ENCODE measurements around the gene COLEC12. TPM values are rescaled to one million over a fixed set of nuclear protein-coding genes. Genes with fewer than 3 reads are reported as not detected.
A peak's percentile ranks its signal among the peaks of the same experiment; 100 is the strongest.
"Not testable (repeated sequence)": the region's sequence is repeated elsewhere in the genome, so short reads cannot be mapped to it uniquely, and the experiment has no call there.

COLEC12 gene
- total and polyA plus RNA-seq, 2 experiments from 2014 or later = 19.4 to 25.9 TPM

GRCh38 chr18:295756-296490, 204.6 kb downstream of the COLEC12 start:
- Histone ChIP-seq H4K20me1 (ENCODE audit: insufficient read depth) (no peaks in the 10 kb centered on the region), H3K9me3 (ENCODE audit: low read depth) (no peaks in the 10 kb centered on the region), H3K79me2 (ENCODE audit: insufficient read depth) (no peaks in the 10 kb centered on the region), H3K4me3 (no peak overlapping the region), H3K4me1 (ENCODE audit: insufficient read depth) (peaks cover 14% of the 10 kb centered on the region; the same call in 1 of the 2 replicates), H3K36me3 (ENCODE audit: low read depth) (no peaks in the 10 kb centered on the region), H3F3A (ENCODE audit: insufficient read depth) (peaks cover 10% of the 10 kb centered on the region; the same call in 1 of the 2 replicates), H3K4me2 (ENCODE audit: unreplicated experiment) (no peak overlapping the region), H3K27me3 (replicated peaks; ENCODE audit: insufficient read depth) (no peaks in the 10 kb centered on the region), H2AFZ (no peak overlapping the region), H3K9me2 (ENCODE audit: insufficient read depth) (no peaks in the 10 kb centered on the region), H3K9ac (no peak overlapping the region), H3K27ac (no peak overlapping the region)
- 58 to 62% methylated on average over 3 of the region's 3 CpGs for WGBS, 2 experiments (ENCODE audit: low coverage in 1 of 2, low lambda C conversion rate in 2 of 2, missing lambda C conversion rate in 2 of 2)
- TF ChIP-seq EZH2 (IDR thresholded peaks at IDR 0.05; ENCODE audit: insufficient read depth, poor library complexity, severe bottlenecking) (no peak), EZH2phosphoT487 (IDR thresholded peaks at IDR 0.05; ENCODE audit: insufficient read depth, low read depth) (no peak)
- peak; percentile 63 for DNase-seq
- in situ Hi-C loops (cut with MboI) = no loop called here

- 88 to 93% methylated on average over 3 of the region's 3 CpGs for WGBS, 2 experiments (ENCODE audit: low coverage in 1 of 2, low lambda C conversion rate in 2 of 2, missing lambda C conversion rate in 2 of 2)
- Histone ChIP-seq H3F3A (ENCODE audit: insufficient read depth) (peaks cover 10% of the 10 kb centered on the region; the same call in 1 of the 2 replicates), H3K27ac (no peak overlapping the region), H4K20me1 (ENCODE audit: insufficient read depth) (no peaks in the 10 kb centered on the region), H2AFZ (no peak overlapping the region), H3K4me3 (no peak overlapping the region), H3K9ac (no peak overlapping the region), H3K79me2 (ENCODE audit: insufficient read depth) (no peaks in the 10 kb centered on the region), H3K4me1 (ENCODE audit: insufficient read depth) (peaks cover 14% of the 10 kb centered on the region; the same call in 1 of the 2 replicates), H3K9me2 (ENCODE audit: insufficient read depth) (no peaks in the 10 kb centered on the region), H3K36me3 (ENCODE audit: low read depth) (no peaks in the 10 kb centered on the region), H3K9me3 (ENCODE audit: low read depth) (no peaks in the 10 kb centered on the region), H3K4me2 (ENCODE audit: unreplicated experiment) (no peak overlapping the region), H3K27me3 (replicated peaks; ENCODE audit: insufficient read depth) (no peaks in the 10 kb centered on the region)
- in situ Hi-C loops (cut with MboI) = no loop called here
- no peak for TF ChIP-seq EZH2 (IDR thresholded peaks at IDR 0.05; ENCODE audit: insufficient read depth, poor library complexity, severe bottlenecking)
- no peak for TF ChIP-seq EZH2phosphoT487 (IDR thresholded peaks at IDR 0.05; ENCODE audit: insufficient read depth, low read depth)
- DNase-seq = no peak
These were observed 205.9 kb downstream of the COLEC12 start for GRCh38 chr18:294566-294965.

DNA sequence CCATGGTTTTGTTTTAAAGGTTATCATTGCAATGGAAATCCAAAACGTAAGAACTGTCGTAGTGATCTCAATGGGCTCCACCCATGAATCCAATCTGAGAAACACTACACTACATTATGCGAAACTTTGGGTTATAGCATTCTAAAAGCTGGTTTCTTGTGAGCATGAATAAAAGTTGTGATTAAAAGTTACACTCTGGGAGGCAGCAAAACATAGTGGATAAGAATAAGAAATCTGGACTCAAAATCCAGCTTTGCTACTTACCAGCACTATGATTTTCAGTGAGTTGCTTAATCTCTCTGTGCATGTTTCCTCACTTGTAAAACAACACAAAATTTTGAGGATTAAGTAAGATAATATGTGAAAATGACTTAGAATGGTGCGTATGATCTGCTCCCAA, 207.0 kb downstream of the COLEC12 start:
- Histone ChIP-seq H3K27me3 (replicated peaks; ENCODE audit: insufficient read depth) (no peaks in the 10 kb centered on the region), H3F3A (ENCODE audit: insufficient read depth) (peaks cover 10% of the 10 kb centered on the region; the same call in 1 of the 2 replicates), H3K79me2 (ENCODE audit: insufficient read depth) (no peaks in the 10 kb centered on the region), H3K36me3 (ENCODE audit: low read depth) (no peaks in the 10 kb centered on the region), H2AFZ (no peak overlapping the region), H3K9me2 (ENCODE audit: insufficient read depth) (no peaks in the 10 kb centered on the region), H3K4me1 (ENCODE audit: insufficient read depth) (peaks cover 14% of the 10 kb centered on the region; the same call in 1 of the 2 replicates), H3K4me2 (ENCODE audit: unreplicated experiment) (no peak overlapping the region), H3K9me3 (ENCODE audit: low read depth) (no peaks in the 10 kb centered on the region), H4K20me1 (ENCODE audit: insufficient read depth) (no peaks in the 10 kb centered on the region), H3K27ac (no peak overlapping the region), H3K4me3 (no peak overlapping the region), H3K9ac (no peak overlapping the region)
- TF ChIP-seq EZH2 (IDR thresholded peaks at IDR 0.05; ENCODE audit: insufficient read depth, poor library complexity, severe bottlenecking) = no peak
- no peak for TF ChIP-seq EZH2phosphoT487 (IDR thresholded peaks at IDR 0.05; ENCODE audit: insufficient read depth, low read depth)
- 80 to 81% methylated on average over 4 of the region's 4 CpGs for WGBS, 2 experiments (ENCODE audit: low coverage in 1 of 2, low lambda C conversion rate in 2 of 2, missing lambda C conversion rate in 2 of 2)
- in situ Hi-C loops (cut with MboI) = no loop called here
- peak; percentile 41 for DNase-seq

GRCh38 chr18:292271-292670, 208.2 kb downstream of the COLEC12 start:
- in situ Hi-C loops (cut with MboI) = no loop called here
- Histone ChIP-seq H3K9ac (no peak overlapping the region), H3K27me3 (replicated peaks; ENCODE audit: insufficient read depth) (no peaks in the 10 kb centered on the region), H3K9me3 (ENCODE audit: low read depth) (no peaks in the 10 kb centered on the region), H3K9me2 (ENCODE audit: insufficient read depth) (no peaks in the 10 kb centered on the region), H3K27ac (no peak overlapping the region), H3K79me2 (ENCODE audit: insufficient read depth) (no peaks in the 10 kb centered on the region), H3K4me3 (no peak overlapping the region), H2AFZ (no peak overlapping the region), H3K4me2 (ENCODE audit: unreplicated experiment) (no peak overlapping the region), H3K36me3 (ENCODE audit: low read depth) (no peaks in the 10 kb centered on the region), H4K20me1 (ENCODE audit: insufficient read depth) (no peaks in the 10 kb centered on the region), H3K4me1 (ENCODE audit: insufficient read depth) (peaks cover 14% of the 10 kb centered on the region; the same call in 1 of the 2 replicates), H3F3A (ENCODE audit: insufficient read depth) (peaks cover 10% of the 10 kb centered on the region; the same call in 1 of the 2 replicates)
- 54 to 55% methylated on average over 3 of the region's 3 CpGs for WGBS, 2 experiments (ENCODE audit: low coverage in 1 of 2, low lambda C conversion rate in 2 of 2, missing lambda C conversion rate in 2 of 2)
- DNase-seq = peak; percentile 39
- TF ChIP-seq EZH2 (IDR thresholded peaks at IDR 0.05; ENCODE audit: insufficient read depth, poor library complexity, severe bottlenecking) = no peak
- TF ChIP-seq EZH2phosphoT487 (IDR thresholded peaks at IDR 0.05; ENCODE audit: insufficient read depth, low read depth) = no peak

- DNase-seq; H3K9me3 ChIP-seq (ENCODE audit: low read depth); H3K4me3 ChIP-seq; H3K79me2 ChIP-seq (ENCODE audit: insufficient read depth); H4K20me1 ChIP-seq (ENCODE audit: insufficient read depth); H3K27me3 ChIP-seq (replicated peaks; ENCODE audit: insufficient read depth); H3K4me1 ChIP-seq (ENCODE audit: insufficient read depth); H3K27ac ChIP-seq; H3F3A ChIP-seq (ENCODE audit: insufficient read depth); H3K9me2 ChIP-seq (ENCODE audit: insufficient read depth); H3K9ac ChIP-seq; H3K36me3 ChIP-seq (ENCODE audit: low read depth); H2AFZ ChIP-seq; H3K4me2 ChIP-seq (ENCODE audit: unreplicated experiment): not testable (repeated sequence)
- 60 to 64% methylated on average over 4 of the region's 4 CpGs for WGBS, 2 experiments (ENCODE audit: low coverage in 1 of 2, low lambda C conversion rate in 2 of 2, missing lambda C conversion rate in 2 of 2)
- in situ Hi-C loops (cut with MboI) = loop anchor here (5.0 kb wide), 1 partner anchor 322 kb away; no protein-coding TSS in a partner anchor
These were observed 210.5 kb downstream of the COLEC12 start for GRCh38 chr18:289970-290369.

Measured in GM23248 (cell line).